OCI-LY1 (cell line): ENCODE results near the gene MTARC1.
A peak's percentile ranks its signal among the peaks of the same experiment; 100 is the strongest.

ENCODE experiments used
- EZH2 ChIP-seq: fragments of 200-600 bp; sonication (generic), shearing (Covaris generic); IDR thresholded peaks from 2 replicates; pipeline ENCODE4 v1.8.0; 2017; ENCODE audit warnings: borderline replicate concordance, mixed run types, mild to moderate bottlenecking, antibody characterized with exemption, low read length, moderate library complexity, mixed read lengths
- TF ChIP-seq, protein P1 (sequence below): fragments of 200-600 bp; sonication (generic), shearing (Covaris generic); IDR thresholded peaks from 2 replicates; pipeline ENCODE4 v1.5.1; 2017; ENCODE audit warnings: mild to moderate bottlenecking, antibody characterized with exemption, low read length, moderate library complexity, mixed read lengths

DNA sequence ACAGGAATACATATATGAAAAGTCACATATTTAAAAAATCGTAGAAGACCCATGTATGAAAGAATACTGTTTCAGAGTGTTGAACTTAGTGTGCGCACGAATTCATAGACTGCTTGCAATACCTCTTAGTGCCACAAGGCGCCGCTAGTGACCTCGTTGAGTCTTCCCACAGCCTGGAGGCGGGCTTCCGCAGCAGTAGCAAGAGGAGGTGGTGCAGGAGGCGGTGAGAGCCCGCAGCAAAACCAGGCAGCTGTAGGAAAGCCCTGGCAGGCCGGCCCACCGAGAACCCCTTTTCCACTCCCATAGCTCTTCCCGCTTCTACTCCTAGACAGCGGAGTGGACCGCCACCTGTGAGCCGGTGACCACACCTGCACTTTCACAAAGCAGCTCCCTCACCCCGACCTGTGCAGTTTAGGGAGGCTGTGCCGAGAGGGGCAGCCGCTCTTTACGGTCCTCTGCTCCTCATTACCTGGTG is 23.5 kb downstream of the MTARC1 start:
- TF ChIP-seq, protein P1, sequence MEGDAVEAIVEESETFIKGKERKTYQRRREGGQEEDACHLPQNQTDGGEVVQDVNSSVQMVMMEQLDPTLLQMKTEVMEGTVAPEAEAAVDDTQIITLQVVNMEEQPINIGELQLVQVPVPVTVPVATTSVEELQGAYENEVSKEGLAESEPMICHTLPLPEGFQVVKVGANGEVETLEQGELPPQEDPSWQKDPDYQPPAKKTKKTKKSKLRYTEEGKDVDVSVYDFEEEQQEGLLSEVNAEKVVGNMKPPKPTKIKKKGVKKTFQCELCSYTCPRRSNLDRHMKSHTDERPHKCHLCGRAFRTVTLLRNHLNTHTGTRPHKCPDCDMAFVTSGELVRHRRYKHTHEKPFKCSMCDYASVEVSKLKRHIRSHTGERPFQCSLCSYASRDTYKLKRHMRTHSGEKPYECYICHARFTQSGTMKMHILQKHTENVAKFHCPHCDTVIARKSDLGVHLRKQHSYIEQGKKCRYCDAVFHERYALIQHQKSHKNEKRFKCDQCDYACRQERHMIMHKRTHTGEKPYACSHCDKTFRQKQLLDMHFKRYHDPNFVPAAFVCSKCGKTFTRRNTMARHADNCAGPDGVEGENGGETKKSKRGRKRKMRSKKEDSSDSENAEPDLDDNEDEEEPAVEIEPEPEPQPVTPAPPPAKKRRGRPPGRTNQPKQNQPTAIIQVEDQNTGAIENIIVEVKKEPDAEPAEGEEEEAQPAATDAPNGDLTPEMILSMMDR = peak; percentile 78
- TF ChIP-seq EZH2 = no peak
